Cardiac septum (tissue), 1 donor: ENCODE data around the gene SLC1A4. TPM values are rescaled to one million over a fixed set of nuclear protein-coding genes. Genes with fewer than 3 reads are reported as not detected.

Experiments
- DNase-seq: peaks from one replicate; pipeline ENCODE4 v3.0.0-alpha.2; 2020; ENCODE audit warnings: low spot score
- intact Hi-C: fragments of 100-400 bp; cut with DNase I; formaldehyde crosslinking; loops from one replicate; pipeline ENCODE4 v1.14.0; 2022
- total RNA-seq: library from RNA; stranded (reverse); fragmentation: NEBNext Ultra II Directional; extraction: Animal tissue kit (Norgen Biotek cat#: 25700); gene quantifications from one replicate; pipeline ENCODE4 v1.2.1, GENCODE V29; 2021
- donor health status: DM: no; HTN: no; CAD: no.

The SLC1A4 gene
- total RNA-seq, 1 donor from 2014 or later = 22.2 TPM

DNA sequence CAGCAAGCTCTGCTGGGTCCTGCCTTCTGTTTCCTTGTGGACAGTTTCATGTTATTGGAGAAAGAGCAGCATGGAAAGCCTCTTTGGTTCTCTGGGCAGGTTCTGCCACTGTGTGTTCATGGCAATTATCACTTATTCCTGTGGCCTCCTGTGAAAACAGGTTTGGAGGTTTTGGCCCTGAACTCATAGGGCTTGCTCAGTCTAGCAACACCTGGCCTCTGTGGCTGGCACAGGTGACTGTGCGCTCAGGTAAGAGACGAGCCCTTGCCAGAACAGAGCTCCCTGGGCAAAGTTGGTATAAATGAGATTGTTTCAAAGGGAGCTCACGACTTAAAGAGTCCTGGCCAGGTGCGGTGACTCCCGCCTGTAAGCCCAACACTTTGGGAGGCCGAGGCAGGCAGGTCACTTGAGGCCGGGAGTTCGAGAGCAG, 72.7 kb downstream of the SLC1A4 start:
- intact Hi-C loops = loop anchor here (5.0 kb wide), 1 partner anchor 125 kb away; no protein-coding TSS in a partner anchor
- no peak for DNase-seq

- no peak for DNase-seq
These were observed 73.9 kb downstream of the SLC1A4 start for GRCh38 chr2:65062843-65063825.

DNA sequence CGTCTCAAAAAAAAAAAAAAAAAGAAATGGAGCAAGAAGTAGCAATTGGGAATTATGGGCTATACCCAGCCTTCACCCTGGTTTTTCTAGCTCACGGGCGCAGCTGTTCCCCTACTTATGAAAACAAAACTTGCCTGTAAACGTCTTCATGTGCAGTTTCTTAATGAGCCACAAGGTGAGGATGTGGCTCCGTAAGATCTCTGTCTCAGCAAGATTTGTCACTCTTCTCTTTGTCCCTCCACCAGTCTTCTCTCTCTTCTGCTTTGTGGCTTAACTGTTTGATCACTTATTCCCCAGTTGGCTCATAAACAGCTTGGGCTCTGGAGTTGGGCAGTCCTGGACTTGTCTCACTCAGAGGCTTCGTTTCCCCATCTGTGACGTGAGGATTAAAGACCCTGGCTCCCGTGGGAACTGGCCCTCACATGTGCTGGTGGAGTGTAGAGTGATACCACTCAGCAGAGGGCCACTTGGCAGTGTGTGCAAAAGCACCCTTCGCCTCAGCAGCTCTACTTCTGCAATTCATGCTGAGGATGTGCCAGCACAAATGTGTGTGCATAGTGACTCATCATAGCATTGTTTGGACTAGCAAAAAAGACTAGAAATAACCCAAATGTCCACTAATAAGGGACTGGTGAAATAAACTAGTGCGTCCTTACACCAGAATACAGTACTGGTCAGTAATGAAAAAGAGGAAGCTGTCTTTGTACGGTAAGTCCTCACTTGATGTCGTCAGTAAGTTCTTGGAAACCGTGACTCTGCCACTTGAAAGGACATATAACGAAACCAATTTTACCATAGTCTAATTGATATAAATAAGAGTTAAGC, 75.7 kb downstream of the SLC1A4 start:
- intact Hi-C loops = loop anchor here (1.0 to 5.0 kb wide), 2 partner anchors 104 to 122 kb away; no protein-coding TSS in a partner anchor
- no peak for DNase-seq

More at GRCh38 chr2:65062843-65063825, 73.9 kb downstream of the SLC1A4 start:
- intact Hi-C loops = loop anchor here (5.0 kb wide), 1 partner anchor 124 kb away; no protein-coding TSS in a partner anchor

GRCh38 chr2:65067806-65068553, 78.8 kb downstream of the SLC1A4 start:
- intact Hi-C loops = no loop called here
- DNase-seq = no peak

DNA sequence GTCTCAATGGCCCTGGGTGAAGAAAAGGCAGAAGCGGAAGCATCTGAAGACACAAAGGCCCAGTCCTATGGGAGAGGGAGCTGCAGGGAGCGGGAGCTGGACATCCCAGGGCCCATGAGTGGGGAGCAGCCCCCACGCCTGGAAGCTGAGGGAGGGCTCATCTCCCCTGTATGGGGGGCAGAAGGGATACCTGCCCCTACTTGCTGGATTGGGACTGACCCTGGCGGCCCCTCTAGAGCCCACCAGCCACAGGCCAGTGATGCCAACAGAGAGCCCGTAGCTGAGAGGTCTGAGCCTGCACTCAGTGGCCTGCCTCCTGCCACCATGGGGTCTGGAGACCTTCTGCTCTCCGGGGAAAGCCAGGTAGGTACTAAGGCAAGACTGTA, 80.2 kb downstream of the SLC1A4 start:
- intact Hi-C loops = no loop called here
- DNase-seq = no peak

GRCh38 chr2:65070172-65070830, 81.1 kb downstream of the SLC1A4 start:
- intact Hi-C loops = no loop called here
- DNase-seq = no peak

DNA sequence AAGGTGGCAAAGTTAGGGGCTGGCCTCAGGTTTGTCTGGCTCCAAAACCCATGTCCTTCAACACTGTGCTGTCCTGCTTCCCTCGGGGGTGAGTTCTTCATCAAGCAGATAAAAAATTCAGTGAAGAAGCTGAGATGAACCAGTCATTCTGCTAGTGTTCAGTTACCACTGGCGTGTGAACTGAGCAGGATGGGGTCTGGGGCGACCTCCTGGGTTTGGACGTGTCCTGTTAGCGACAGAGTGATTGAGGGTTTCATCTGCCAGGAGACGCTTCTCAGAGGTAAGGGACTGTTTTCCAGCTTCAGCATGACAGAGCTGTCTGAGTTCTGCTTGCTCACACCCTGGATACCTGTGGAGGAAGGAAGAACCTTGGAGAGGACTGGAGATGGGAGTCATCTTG, 81.7 kb downstream of the SLC1A4 start:
- intact Hi-C loops = no loop called here
- no peak for DNase-seq

DNA sequence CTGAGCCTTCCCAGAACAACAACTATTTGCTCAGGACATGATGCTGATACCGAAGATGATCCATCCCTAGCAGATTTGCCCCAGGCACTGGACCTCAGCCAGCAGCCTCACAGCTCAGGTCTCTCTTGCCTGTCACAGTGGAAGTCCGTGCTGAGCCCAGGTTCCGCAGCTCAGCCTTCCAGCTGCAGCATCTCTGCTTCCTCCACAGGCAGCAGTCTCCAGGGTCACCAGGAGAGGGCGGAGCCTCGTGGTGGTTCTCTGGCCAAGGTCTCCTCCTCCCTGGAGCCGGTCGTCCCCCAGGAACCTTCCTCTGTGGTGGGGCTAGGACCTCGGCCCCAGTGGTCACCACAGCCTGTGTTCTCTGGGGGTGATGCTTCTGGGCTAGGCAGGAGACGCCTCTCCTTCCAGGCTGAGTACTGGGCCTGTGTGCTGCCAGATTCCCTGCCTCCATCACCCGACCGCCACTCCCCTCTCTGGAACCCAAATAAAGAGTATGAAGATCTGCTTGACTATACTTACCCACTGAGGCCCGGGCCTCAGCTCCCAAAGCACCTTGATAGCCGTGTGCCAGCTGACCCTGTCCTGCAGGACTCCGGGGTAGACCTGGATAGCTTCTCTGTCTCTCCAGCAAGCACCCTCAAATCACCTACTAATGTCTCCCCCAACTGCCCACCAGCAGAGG, 82.4 kb downstream of the SLC1A4 start:
- no peak for DNase-seq
- intact Hi-C loops = no loop called here

DNA sequence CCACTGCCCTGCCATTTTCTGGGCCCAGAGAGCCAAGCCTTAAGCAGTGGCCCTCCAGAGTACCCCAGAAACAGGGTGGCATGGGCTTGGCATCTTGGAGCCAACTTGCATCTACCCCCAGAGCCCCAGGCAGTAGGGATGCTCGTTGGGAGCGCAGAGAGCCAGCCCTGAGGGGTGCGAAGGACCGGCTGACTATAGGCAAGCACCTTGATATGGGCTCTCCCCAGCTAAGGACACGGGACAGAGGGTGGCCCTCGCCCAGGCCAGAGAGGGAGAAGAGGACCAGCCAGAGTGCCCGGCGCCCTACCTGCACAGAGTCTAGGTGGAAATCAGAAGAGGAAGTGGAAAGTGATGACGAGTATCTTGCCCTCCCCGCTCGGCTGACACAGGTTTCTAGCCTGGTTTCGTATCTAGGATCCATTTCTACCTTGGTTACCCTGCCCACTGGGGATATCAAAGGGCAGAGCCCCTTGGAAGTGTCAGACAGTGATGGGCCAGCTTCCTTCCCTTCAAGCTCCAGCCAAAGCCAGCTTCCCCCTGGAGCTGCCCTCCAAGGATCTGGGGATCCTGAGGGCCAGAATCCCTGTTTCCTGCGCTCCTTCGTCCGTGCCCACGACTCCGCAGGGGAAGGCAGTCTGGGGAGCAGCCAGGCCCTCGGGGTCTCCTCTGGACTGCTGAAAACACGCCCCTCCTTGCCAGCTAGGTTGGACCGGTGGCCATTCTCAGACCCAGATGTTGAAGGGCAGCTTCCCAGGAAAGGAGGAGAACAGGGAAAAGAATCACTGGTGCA, 83.2 kb downstream of the SLC1A4 start:
- no peak for DNase-seq
- intact Hi-C loops = no loop called here

Other genes starting within 250 kb of the SLC1A4 start
- 21.6 TPM for gene CEP68, start 67.0 kb downstream of the SLC1A4 start, total RNA-seq
- 106 TPM for gene RAB1A, start 140.7 kb downstream of the SLC1A4 start, total RNA-seq
- gene ACTR2, start 238.4 kb downstream of the SLC1A4 start, total RNA-seq = 110 TPM